Right hindlimb (tissue), 1 donor: ENCODE results near the gene CBFB.
A peak's percentile ranks its signal among the peaks of the same experiment; 100 is the strongest.
"Not testable (repeated sequence)": the region's sequence is repeated elsewhere in the genome, so short reads cannot be mapped to it uniquely, and the experiment has no call there.

Experiments
- DNase-seq: peaks from one replicate; pipeline ENCODE4 v3.0.0-alpha.2; 2018

The CBFB gene

GRCh38 chr16:67101311-67102082 is 72.5 kb downstream of the CBFB start:
- no peak for DNase-seq

- DNase-seq, result no peak
Measured at GRCh38 chr16:67104061-67104460, 75.1 kb downstream of the CBFB start.

- DNase-seq, result no peak
Measured at GRCh38 chr16:67104845-67105244, 75.9 kb downstream of the CBFB start.

- no peak for DNase-seq
Measured at GRCh38 chr16:67105246-67105645, 76.3 kb downstream of the CBFB start.

- DNase-seq, result no peak
Measured at GRCh38 chr16:67105881-67106280, 76.9 kb downstream of the CBFB start.

GRCh38 chr16:67108489-67108888 is 79.5 kb downstream of the CBFB start:
- no peak for DNase-seq

GRCh38 chr16:67108931-67109406 is 80.0 kb downstream of the CBFB start:
- DNase-seq, result no peak

GRCh38 chr16:67109407-67110135 is 80.6 kb downstream of the CBFB start, which contains the start of gene PHAF1:
TSS of gene PHAF1 (plus strand) at chr16:67109941. CDS start at chr16:67110176, 235 bp downstream.
- peak; percentile 96 for DNase-seq

- no peak for DNase-seq
Measured at GRCh38 chr16:67111951-67112444, 83.0 kb downstream of the CBFB start.

GRCh38 chr16:67112591-67113399 is 83.8 kb downstream of the CBFB start:
- no peak for DNase-seq

GRCh38 chr16:67114793-67115192 is 85.8 kb downstream of the CBFB start:
- DNase-seq, result no peak

GRCh38 chr16:67115639-67116038 is 86.7 kb downstream of the CBFB start:
- DNase-seq, result no peak

GRCh38 chr16:67116388-67117311 is 87.7 kb downstream of the CBFB start:
- DNase-seq, result no peak

GRCh38 chr16:67117716-67118115 is 88.8 kb downstream of the CBFB start:
- DNase-seq, result no peak

- DNase-seq, result no peak
Measured at GRCh38 chr16:67120025-67120424, 91.1 kb downstream of the CBFB start.

GRCh38 chr16:67122799-67123198 is 93.8 kb downstream of the CBFB start:
- DNase-seq, result not testable (repeated sequence)

- no peak for DNase-seq
Measured at GRCh38 chr16:67128417-67128816, 99.5 kb downstream of the CBFB start.

- DNase-seq, result no peak
Measured at GRCh38 chr16:67128887-67129286, 99.9 kb downstream of the CBFB start.

- DNase-seq, result no peak
Measured at GRCh38 chr16:67129422-67129821, 100.5 kb downstream of the CBFB start.

- no peak for DNase-seq
Measured at GRCh38 chr16:67137605-67138004, 108.7 kb downstream of the CBFB start.

- DNase-seq, result no peak
Measured at GRCh38 chr16:67141391-67141790, 112.4 kb downstream of the CBFB start.

GRCh38 chr16:67142342-67142741 is 113.4 kb downstream of the CBFB start:
- DNase-seq, result no peak
